MCF 10A (cell line): Measurements from ENCODE around the gene COL5A3. TPM values are rescaled to one million over a fixed set of nuclear protein-coding genes. Genes with fewer than 3 reads are reported as not detected.

Source experiments
- Bru-seq: library from RNA; stranded (reverse); fragments of 400-500 nt; gene quantifications from one replicate; lab custom pipeline; 2021; lab: Mats Ljungman, UMichigan
- BruChase-seq, 2 experiments: library from RNA; stranded (reverse); fragments of 400-500 nt; gene quantifications; one replicate each; lab custom pipeline; 2021; lab: Mats Ljungman, UMichigan
- BruUV-seq: library from RNA; stranded (reverse); fragments of 400-500 nt; replicated peaks from 2 replicates; lab custom pipeline; 2021; lab: Mats Ljungman, UMichigan
- CTCF ChIA-PET: fragments of 300-600 bp; sonication (Branson Sonifier 250); formaldehyde crosslinking; extraction: SDS; loops from one replicate; lab custom pipeline; 2021; ENCODE audit warnings: antibody characterized with exemption, inconsistent platforms; lab: Yijun Ruan, JAX
- POLR2A ChIA-PET: fragments of 300-600, 350-650 bp; sonication (Branson Sonifier 250); formaldehyde crosslinking; extraction: SDS; loops from one replicate; lab custom pipeline; 2020; ENCODE audit warnings: antibody characterized with exemption, inconsistent platforms; lab: Yijun Ruan, JAX
- DNase-seq: peaks from one replicate; pipeline ENCODE4 v3.0.0-alpha.2; 2018; ENCODE audit not compliant: unreplicated experiment
- H3K27ac Mint-ChIP-seq: one replicate; pipeline ENCODE4 v1.8.0; 2022; ENCODE audit warnings: mild to moderate bottlenecking, low read depth, mixed read lengths; ENCODE audit not compliant: unreplicated experiment
- H3K27me3 Mint-ChIP-seq: one replicate; pipeline ENCODE4 v1.8.0; 2022; ENCODE audit warnings: mixed read lengths; ENCODE audit not compliant: insufficient read depth, unreplicated experiment
- H3K36me3 Mint-ChIP-seq: one replicate; pipeline ENCODE4 v1.8.0; 2022; ENCODE audit warnings: mild to moderate bottlenecking, moderate library complexity, mixed read lengths; ENCODE audit not compliant: insufficient read depth, unreplicated experiment
- H3K4me1 Mint-ChIP-seq: one replicate; pipeline ENCODE4 v1.8.0; 2022; ENCODE audit warnings: mixed read lengths; ENCODE audit not compliant: insufficient read depth, unreplicated experiment
- H3K4me3 Mint-ChIP-seq: one replicate; pipeline ENCODE4 v1.8.0; 2022; ENCODE audit warnings: mild to moderate bottlenecking, moderate library complexity, mixed read lengths; ENCODE audit not compliant: unreplicated experiment
- H3K9me3 Mint-ChIP-seq: one replicate; pipeline ENCODE4 v1.8.0; 2022; ENCODE audit warnings: mixed read lengths; ENCODE audit not compliant: unreplicated experiment
- intact Hi-C: fragments of 100-400 bp; cut with micrococcal nuclease; formaldehyde crosslinking; loops from 2 replicates; pipeline ENCODE4 v1.14.1; 2022
- long read RNA-seq: library from polyadenylated mRNA; stranded (forward); transcript quantifications from one replicate; pipeline ENCODE4 v2.0.0, GENCODE V29; 2022
- total RNA-seq: library from RNA; stranded (reverse); gene quantifications from 2 replicates; pipeline ENCODE4 v1.2.3, GENCODE V29; 2022
- TF ChIP-seq, protein P1 (sequence below): fragments of 200-600 bp; IDR thresholded peaks from one replicate; pipeline ENCODE4 v1.8.0; 2022; ENCODE audit warnings: antibody characterized with exemption, mild to moderate bottlenecking; ENCODE audit not compliant: unreplicated experiment

The COL5A3 gene
- total RNA-seq (0.98 and 1.5 TPM in 2 replicates), Bru-seq, nascent RNA (percentile 13 among the genes with signal in this experiment), BruChase-seq, experiment 1, labeled RNA remaining after a 6-hour chase (percentile 17 among the genes with signal in this experiment), BruChase-seq, experiment 2, labeled RNA remaining after a 2-hour chase (percentile 15 among the genes with signal in this experiment)
- long read RNA-seq = 0 reads

DNA sequence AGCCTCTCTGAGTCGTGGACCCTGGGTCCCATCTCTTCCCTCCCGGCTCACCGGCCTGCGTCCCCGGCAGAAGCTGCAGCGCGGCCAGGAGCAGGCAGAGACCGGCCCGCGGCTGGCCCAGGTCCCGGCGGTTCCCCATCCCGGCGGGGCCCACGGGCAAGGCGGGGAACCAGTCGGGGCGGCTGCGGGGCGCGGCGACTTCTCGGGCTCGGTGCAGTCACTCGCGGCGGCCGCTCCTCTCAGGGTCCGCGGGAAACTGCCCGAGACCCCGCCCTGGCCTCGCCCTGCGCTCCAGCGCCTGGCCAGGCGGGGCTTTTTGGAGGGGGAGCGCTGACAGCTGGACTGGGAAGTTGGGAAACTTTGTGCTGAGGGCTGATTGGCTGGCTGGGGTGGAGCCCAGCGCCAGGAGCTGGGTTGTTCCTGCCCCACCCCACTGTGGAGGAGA lies at the start of gene COL5A3:
TSS of gene COL5A3 (minus strand) at position 258 of the 445 bp plus-strand sequence. CDS start at position 139, 119 bp downstream.
- DNase-seq = peak; percentile 49
- CTCF ChIA-PET = interaction anchor here (0.6 to 4.5 kb wide), 4 partner anchors 10 to 79 kb away, joined by 3 to 14 read pairs (median 9); no protein-coding TSS in a partner anchor

DNA sequence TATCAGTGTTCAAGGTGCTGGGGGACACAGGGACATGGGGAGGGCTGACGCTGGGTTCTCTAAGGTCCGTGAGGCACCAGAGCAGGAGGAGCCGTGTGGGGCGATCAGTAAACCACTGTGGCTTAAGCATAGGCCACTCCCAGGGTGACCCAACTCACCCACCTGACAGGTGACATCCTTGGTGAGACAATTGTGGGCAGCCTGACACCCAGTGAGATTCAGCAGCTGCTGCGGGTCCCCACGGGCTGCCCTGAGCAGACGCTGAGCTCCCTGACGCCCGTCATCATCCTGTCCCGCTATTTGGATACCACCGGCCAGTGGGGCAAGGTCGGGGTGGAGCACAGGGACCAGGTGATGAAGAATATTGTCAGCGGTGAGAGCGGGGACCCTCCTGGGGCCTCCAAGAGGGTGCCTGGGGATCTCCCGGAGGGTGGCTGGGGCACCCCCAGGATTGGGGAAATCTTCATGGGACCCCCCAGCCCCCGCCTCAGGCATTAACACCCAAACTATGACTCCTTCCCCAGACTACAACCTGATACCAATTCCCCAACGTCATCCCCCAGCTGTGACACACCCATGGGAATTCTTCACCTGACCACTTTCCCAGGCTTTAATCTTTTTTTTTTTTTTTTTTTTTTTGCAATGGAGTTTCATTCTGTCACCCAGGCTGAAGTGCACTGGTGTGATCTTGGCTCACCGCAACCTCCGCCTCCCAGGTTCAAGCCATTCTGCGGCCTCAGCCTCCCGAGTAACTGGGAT lies 42.5 kb upstream of the COL5A3 start:
- no TSS peak for BruUV-seq
- intact Hi-C loops = no loop called here
- CTCF ChIA-PET = interaction anchor here (0.6 kb wide), 1 partner anchor 22 kb away, joined by 3 read pairs; no protein-coding TSS in a partner anchor

More for the DNA sequence above, at the start of gene COL5A3:
- TF ChIP-seq, protein P1, sequence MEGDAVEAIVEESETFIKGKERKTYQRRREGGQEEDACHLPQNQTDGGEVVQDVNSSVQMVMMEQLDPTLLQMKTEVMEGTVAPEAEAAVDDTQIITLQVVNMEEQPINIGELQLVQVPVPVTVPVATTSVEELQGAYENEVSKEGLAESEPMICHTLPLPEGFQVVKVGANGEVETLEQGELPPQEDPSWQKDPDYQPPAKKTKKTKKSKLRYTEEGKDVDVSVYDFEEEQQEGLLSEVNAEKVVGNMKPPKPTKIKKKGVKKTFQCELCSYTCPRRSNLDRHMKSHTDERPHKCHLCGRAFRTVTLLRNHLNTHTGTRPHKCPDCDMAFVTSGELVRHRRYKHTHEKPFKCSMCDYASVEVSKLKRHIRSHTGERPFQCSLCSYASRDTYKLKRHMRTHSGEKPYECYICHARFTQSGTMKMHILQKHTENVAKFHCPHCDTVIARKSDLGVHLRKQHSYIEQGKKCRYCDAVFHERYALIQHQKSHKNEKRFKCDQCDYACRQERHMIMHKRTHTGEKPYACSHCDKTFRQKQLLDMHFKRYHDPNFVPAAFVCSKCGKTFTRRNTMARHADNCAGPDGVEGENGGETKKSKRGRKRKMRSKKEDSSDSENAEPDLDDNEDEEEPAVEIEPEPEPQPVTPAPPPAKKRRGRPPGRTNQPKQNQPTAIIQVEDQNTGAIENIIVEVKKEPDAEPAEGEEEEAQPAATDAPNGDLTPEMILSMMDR = no peak
- peaks cover 78% of the 10 kb centered on the region for H3K27me3 Mint-ChIP-seq
- intact Hi-C loops = no loop called here
- POLR2A ChIA-PET = no interaction called here
- no TSS peak for BruUV-seq
- peaks cover 20% of the 10 kb centered on the region for H3K4me1 Mint-ChIP-seq
- H3K36me3 Mint-ChIP-seq = no peaks in the 10 kb centered on the region
- H3K4me3 Mint-ChIP-seq = peak within 1 kb of the TSS; percentile 54
- H3K9me3 Mint-ChIP-seq = no peaks in the 10 kb centered on the region
- H3K27ac Mint-ChIP-seq = no peak within 1 kb of the TSS

DNA sequence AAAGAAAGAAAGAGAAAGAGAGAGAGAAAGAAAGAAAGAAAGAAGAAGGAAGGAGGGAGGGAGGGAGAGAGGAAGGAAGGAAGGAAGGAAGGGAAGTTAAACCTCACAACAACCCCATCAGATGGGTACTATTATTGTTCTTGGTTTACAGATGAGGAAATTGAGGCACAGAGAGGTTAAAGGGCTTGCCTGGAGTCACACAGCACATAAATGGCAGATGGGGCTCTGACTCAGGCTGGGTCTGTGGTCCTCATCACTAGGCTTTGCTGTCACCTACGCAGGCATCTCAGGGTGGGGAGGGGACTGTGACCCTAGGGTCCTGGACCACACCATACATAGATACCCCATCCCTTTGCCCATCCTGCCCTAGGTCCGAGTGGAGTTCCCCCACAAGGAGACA lies 39.3 kb upstream of the COL5A3 start:
- no peak for DNase-seq
- BruUV-seq = no TSS peak

More for the DNA sequence above, 42.5 kb upstream of the COL5A3 start:
- H3K27ac Mint-ChIP-seq = no peak overlapping the region
- no peak for DNase-seq
- TF ChIP-seq, protein P1 = no peak
- no peak overlapping the region for H3K4me3 Mint-ChIP-seq
- no peaks in the 10 kb centered on the region for H3K4me1 Mint-ChIP-seq
- no peaks in the 10 kb centered on the region for H3K9me3 Mint-ChIP-seq
- peaks cover 45% of the 10 kb centered on the region for H3K27me3 Mint-ChIP-seq
- POLR2A ChIA-PET = interaction anchor here (0.6 kb wide), 1 partner anchor 44 kb away, joined by 3 read pairs; no protein-coding TSS in a partner anchor
- H3K36me3 Mint-ChIP-seq = no peaks in the 10 kb centered on the region

More for the DNA sequence above, 39.3 kb upstream of the COL5A3 start:
- Mint-ChIP-seq H3K27me3 (peaks cover 54% of the 10 kb centered on the region), H3K4me3 (no peak overlapping the region), H3K36me3 (no peaks in the 10 kb centered on the region), H3K4me1 (no peaks in the 10 kb centered on the region), H3K9me3 (no peaks in the 10 kb centered on the region), H3K27ac (no peak overlapping the region)
- ChIA-PET POLR2A (no interaction called here), CTCF (no interaction called here)
- intact Hi-C loops = no loop called here
- TF ChIP-seq, protein P1 = no peak
